ENCODE results near the gene HIGD2B.
"Not testable (repeated sequence)": the region's sequence is repeated elsewhere in the genome, so short reads cannot be mapped to it uniquely, and the experiment has no call there.

- TF ChIP-seq CTCF (IDR thresholded peaks at IDR 0.05); POLR2A (IDR thresholded peaks at IDR 0.05; ENCODE audit: low read depth); POLR2AphosphoS5 (IDR thresholded peaks at IDR 0.05); EP300 (IDR thresholded peaks at IDR 0.05): not testable (repeated sequence)
Observed at GRCh38 chr15:72663931-72664330, 22.1 kb downstream of the HIGD2B start.

Measured in esophagus muscularis mucosa (tissue), 4 donors.